DOHH2 (cell line): ENCODE data around the gene ITGB5.

Experiments used
- CTCF ChIP-seq: fragments of 200-600 bp; sonication (generic); IDR thresholded peaks from one replicate; pipeline ENCODE4 v1.5.1; 2014; ENCODE audit warnings: antibody characterized with exemption, mild to moderate bottlenecking, low read depth, low read length; ENCODE audit not compliant: poor library complexity, severe bottlenecking
- EZH2phosphoT487 ChIP-seq: fragments of 200-600 bp; sonication (generic); IDR thresholded peaks from 2 replicates; pipeline ENCODE4 v1.6.1; 2017; ENCODE audit warnings: borderline replicate concordance, mild to moderate bottlenecking, antibody characterized with exemption, low read length, moderate library complexity, mixed read lengths

- TF ChIP-seq CTCF: no peak
- TF ChIP-seq EZH2phosphoT487: no peak
Observed at GRCh38 chr3:124772081-124772831, 114.9 kb downstream of the ITGB5 start.
